ENCODE measurements around the gene KRTAP19-8. TPM values are rescaled to one million over a fixed set of nuclear protein-coding genes. Genes with fewer than 3 reads are reported as not detected.

Gene KRTAP19-8
- total RNA-seq, 1 donor from 2014 or later, result not detected

DNA sequence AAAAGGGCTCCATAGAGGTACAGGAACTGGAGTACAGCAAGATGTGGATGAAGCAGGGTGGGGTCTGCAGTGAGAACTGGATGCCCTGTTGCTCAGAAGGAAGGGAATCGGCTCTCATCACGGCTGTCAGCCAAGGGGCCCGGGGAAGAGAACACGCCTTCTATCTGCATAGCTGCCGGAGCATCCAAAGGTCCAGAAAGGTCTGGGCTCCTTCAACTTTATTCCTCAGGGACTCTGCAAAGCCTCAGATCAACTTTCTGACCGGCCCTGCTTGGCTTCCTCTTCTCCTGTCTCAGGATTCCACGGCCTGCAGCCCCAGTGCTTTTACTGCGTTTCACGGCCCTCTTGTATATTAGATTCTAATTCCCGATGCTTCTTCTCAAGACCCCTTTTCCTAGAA, 34.8 kb downstream of the KRTAP19-8 start:
- TF ChIP-seq EZH2 (IDR thresholded peaks at IDR 0.05), result no peak
- TF ChIP-seq, protein P1, sequence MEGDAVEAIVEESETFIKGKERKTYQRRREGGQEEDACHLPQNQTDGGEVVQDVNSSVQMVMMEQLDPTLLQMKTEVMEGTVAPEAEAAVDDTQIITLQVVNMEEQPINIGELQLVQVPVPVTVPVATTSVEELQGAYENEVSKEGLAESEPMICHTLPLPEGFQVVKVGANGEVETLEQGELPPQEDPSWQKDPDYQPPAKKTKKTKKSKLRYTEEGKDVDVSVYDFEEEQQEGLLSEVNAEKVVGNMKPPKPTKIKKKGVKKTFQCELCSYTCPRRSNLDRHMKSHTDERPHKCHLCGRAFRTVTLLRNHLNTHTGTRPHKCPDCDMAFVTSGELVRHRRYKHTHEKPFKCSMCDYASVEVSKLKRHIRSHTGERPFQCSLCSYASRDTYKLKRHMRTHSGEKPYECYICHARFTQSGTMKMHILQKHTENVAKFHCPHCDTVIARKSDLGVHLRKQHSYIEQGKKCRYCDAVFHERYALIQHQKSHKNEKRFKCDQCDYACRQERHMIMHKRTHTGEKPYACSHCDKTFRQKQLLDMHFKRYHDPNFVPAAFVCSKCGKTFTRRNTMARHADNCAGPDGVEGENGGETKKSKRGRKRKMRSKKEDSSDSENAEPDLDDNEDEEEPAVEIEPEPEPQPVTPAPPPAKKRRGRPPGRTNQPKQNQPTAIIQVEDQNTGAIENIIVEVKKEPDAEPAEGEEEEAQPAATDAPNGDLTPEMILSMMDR (IDR thresholded peaks at IDR 0.05), result no peak
- TF ChIP-seq EZH2phosphoT487 (IDR thresholded peaks at IDR 0.05), result no peak
- H3K4me3 Mint-ChIP-seq, result no peak overlapping the region
- Histone ChIP-seq H3K9ac (no peak overlapping the region), H3K27me3 (no peaks in the 10 kb centered on the region), H3K4me1 (peaks cover 5% of the 10 kb centered on the region), H3K36me3 (no peaks in the 10 kb centered on the region), H3K9me3 (ENCODE audit: low read depth) (no peaks in the 10 kb centered on the region), H2AFZ (replicated peaks) (no peak overlapping the region), H4K20me1 (ENCODE audit: low read depth) (no peaks in the 10 kb centered on the region), H3K27ac (no peak overlapping the region), H3K4me2 (no peak overlapping the region), H3K79me2 (ENCODE audit: low read depth) (no peaks in the 10 kb centered on the region), H3F3A (ENCODE audit: low read depth) (no peaks in the 10 kb centered on the region), H3K4me3 (no peak overlapping the region)
- no peaks in the 10 kb centered on the region for H3K36me3 Mint-ChIP-seq
- no peak for DNase-seq (ENCODE audit: low spot score)
- H3K9me3 Mint-ChIP-seq, result peaks cover 9% of the 10 kb centered on the region
- no peak overlapping the region for H3K27ac Mint-ChIP-seq
- H3K4me1 Mint-ChIP-seq, result peaks cover 7% of the 10 kb centered on the region
- no peaks in the 10 kb centered on the region for H3K27me3 Mint-ChIP-seq (ENCODE audit: insufficient read depth, low read depth)

DNA sequence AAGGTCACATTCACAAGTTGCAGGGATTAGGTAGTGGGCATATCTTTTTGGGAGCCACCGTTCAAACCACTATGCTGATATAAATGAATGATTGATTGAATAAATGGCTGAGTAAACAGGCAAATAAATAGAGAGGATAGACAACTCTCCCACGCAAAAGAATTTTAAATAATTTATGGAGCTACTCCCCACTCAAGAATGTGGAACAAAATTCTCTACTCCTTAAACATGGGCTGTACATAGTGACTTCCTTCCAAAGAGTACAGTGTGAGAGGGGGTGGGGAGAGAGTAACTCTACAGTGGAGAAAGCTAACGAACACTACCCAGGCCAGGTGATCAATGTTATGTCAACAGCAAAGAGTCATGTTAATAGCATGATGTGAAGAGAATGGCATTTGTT, 40.7 kb downstream of the KRTAP19-8 start:
- H4K20me1 ChIP-seq (ENCODE audit: low read depth), result no peaks in the 10 kb centered on the region
- H3K27ac ChIP-seq, result no peak overlapping the region
- no peak overlapping the region for H3K9ac ChIP-seq
- H3K4me3 ChIP-seq, result no peak overlapping the region
- no peak overlapping the region for H3K27ac Mint-ChIP-seq
- H3K9me3 Mint-ChIP-seq, result no peaks in the 10 kb centered on the region
- H3K36me3 ChIP-seq, result no peaks in the 10 kb centered on the region
- H3K4me2 ChIP-seq, result no peak overlapping the region
- H3K27me3 Mint-ChIP-seq (ENCODE audit: insufficient read depth, low read depth), result no peaks in the 10 kb centered on the region
- peaks cover 10% of the 10 kb centered on the region for H3K4me1 ChIP-seq
- H3K79me2 ChIP-seq (ENCODE audit: low read depth), result no peaks in the 10 kb centered on the region
- H3F3A ChIP-seq (ENCODE audit: low read depth), result no peaks in the 10 kb centered on the region
- H3K9me3 ChIP-seq (ENCODE audit: low read depth), result no peaks in the 10 kb centered on the region
- no peaks in the 10 kb centered on the region for H3K27me3 ChIP-seq
- no peak for DNase-seq (ENCODE audit: low spot score)
- TF ChIP-seq EZH2phosphoT487 (IDR thresholded peaks at IDR 0.05) (no peak), EZH2 (IDR thresholded peaks at IDR 0.05) (no peak)
- TF ChIP-seq, protein P1 (IDR thresholded peaks at IDR 0.05), result no peak
- no peak overlapping the region for H3K4me3 Mint-ChIP-seq
- H2AFZ ChIP-seq (replicated peaks), result no peak overlapping the region
- no peaks in the 10 kb centered on the region for H3K36me3 Mint-ChIP-seq
- H3K4me1 Mint-ChIP-seq, result no peaks in the 10 kb centered on the region

DNA sequence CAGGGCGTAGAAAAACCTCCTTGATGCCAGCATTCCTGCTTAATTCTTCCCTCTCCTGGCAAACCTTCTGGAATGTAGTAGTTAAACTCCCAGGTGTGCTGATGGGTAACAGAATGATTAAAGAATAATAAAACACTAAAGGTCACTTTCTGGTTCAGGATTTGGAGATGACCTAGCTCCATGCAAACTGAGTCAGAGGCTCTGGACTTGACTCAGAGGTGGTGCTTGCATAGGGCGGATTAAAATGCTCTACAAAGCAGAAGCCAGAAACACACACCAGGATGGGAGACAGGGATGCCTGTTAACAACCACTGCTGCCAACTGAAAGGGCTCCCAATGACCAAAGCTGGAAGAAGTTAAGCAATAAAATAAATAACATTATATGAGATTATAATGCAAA, 41.5 kb downstream of the KRTAP19-8 start:
- H3K4me1 Mint-ChIP-seq, result no peaks in the 10 kb centered on the region
- no peak overlapping the region for H3K4me3 Mint-ChIP-seq
- H3K36me3 Mint-ChIP-seq, result no peaks in the 10 kb centered on the region
- Histone ChIP-seq H3K36me3 (no peaks in the 10 kb centered on the region), H4K20me1 (ENCODE audit: low read depth) (no peaks in the 10 kb centered on the region), H3K4me2 (no peak overlapping the region), H2AFZ (replicated peaks) (no peak overlapping the region), H3K27ac (no peak overlapping the region), H3K79me2 (ENCODE audit: low read depth) (no peaks in the 10 kb centered on the region), H3F3A (ENCODE audit: low read depth) (no peaks in the 10 kb centered on the region), H3K9ac (no peak overlapping the region), H3K4me3 (no peak overlapping the region), H3K9me3 (ENCODE audit: low read depth) (no peaks in the 10 kb centered on the region), H3K27me3 (no peaks in the 10 kb centered on the region), H3K4me1 (peaks cover 10% of the 10 kb centered on the region)
- DNase-seq (ENCODE audit: low spot score), result no peak
- H3K27ac Mint-ChIP-seq, result no peak overlapping the region
- no peaks in the 10 kb centered on the region for H3K27me3 Mint-ChIP-seq (ENCODE audit: insufficient read depth, low read depth)
- no peaks in the 10 kb centered on the region for H3K9me3 Mint-ChIP-seq
- TF ChIP-seq, protein P1 (IDR thresholded peaks at IDR 0.05), result no peak
- TF ChIP-seq EZH2 (IDR thresholded peaks at IDR 0.05) (no peak), EZH2phosphoT487 (IDR thresholded peaks at IDR 0.05) (no peak)

All from neural progenitor cell (in vitro differentiated cells).